Smooth muscle cell (in vitro differentiated cells): Measurements from ENCODE around the gene MGME1. TPM values are rescaled to one million over a fixed set of nuclear protein-coding genes. Genes with fewer than 3 reads are reported as not detected.

Experiments
- DNase-seq: peaks from one replicate; lab custom pipeline; 2025; ENCODE audit not compliant: unreplicated experiment; lab: John Stamatoyannopoulos, UW
- H2AFZ ChIP-seq: fragments of 200-600 bp; sonication (generic); 2 replicates; pipeline ENCODE4 v1.6.0; 2016; ENCODE audit warnings: antibody characterized with exemption, low read depth, mild to moderate bottlenecking
- H3F3A ChIP-seq: fragments of 200-600 bp; sonication (generic); 2 replicates; pipeline ENCODE4 v1.6.0; 2017; ENCODE audit warnings: antibody characterized with exemption, low read depth
- H3K27ac ChIP-seq: fragments of 200-600 bp; sonication (generic); 2 replicates; pipeline ENCODE4 v1.5.1; 2016; ENCODE audit warnings: low read depth, mild to moderate bottlenecking
- H3K27me3 ChIP-seq: fragments of 200-600 bp; sonication (generic); 2 replicates; pipeline ENCODE4 v1.6.1; 2016; ENCODE audit warnings: low read depth, mild to moderate bottlenecking
- H3K36me3 ChIP-seq: fragments of 200-600 bp; sonication (generic); 2 replicates; pipeline ENCODE4 v1.5.1; 2016; ENCODE audit warnings: low read depth
- H3K4me1 ChIP-seq: fragments of 200-600 bp; sonication (generic); 2 replicates; pipeline ENCODE4 v1.5.1; 2016; ENCODE audit warnings: low read depth
- H3K4me2 ChIP-seq: fragments of 200-600 bp; sonication (generic); 2 replicates; pipeline ENCODE4 v1.6.0; 2016; ENCODE audit warnings: mild to moderate bottlenecking
- H3K4me3 ChIP-seq: fragments of 200-600 bp; sonication (generic); 2 replicates; pipeline ENCODE4 v1.5.1; 2016; ENCODE audit warnings: mild to moderate bottlenecking
- H3K79me2 ChIP-seq: fragments of 200-600 bp; sonication (generic); 2 replicates; pipeline ENCODE4 v1.6.0; 2016; ENCODE audit warnings: low read depth, mild to moderate bottlenecking
- H3K9ac ChIP-seq: fragments of 200-600 bp; sonication (generic); 2 replicates; pipeline ENCODE4 v1.6.0; 2016; ENCODE audit warnings: low read depth
- H3K9me3 ChIP-seq: fragments of 200-600 bp; sonication (generic); replicated peaks from 2 replicates; pipeline ENCODE4 v1.5.1; 2016; ENCODE audit warnings: low read depth
- H4K20me1 ChIP-seq: fragments of 200-600 bp; sonication (generic); 2 replicates; pipeline ENCODE4 v1.6.0; 2016; ENCODE audit warnings: low read depth
- WGBS: methylation state at CpG from one replicate; pipeline ENCODE4 v1.1.7; 2016; ENCODE audit warnings: low lambda C conversion rate; 5-methylcytosine and 5-hydroxymethylcytosine counted together
- polyA plus RNA-seq: library from polyadenylated mRNA; unstranded; fragments of >200 nt; fragmentation: Nextera tagmentation; extraction: Ambion mirVana; gene quantifications from 2 replicates; pipeline ENCODE4 v1.2.1, GENCODE V29; 2016
- total RNA-seq: library from RNA; depleted of rRNA; stranded (reverse); fragments of >200 nt; gene quantifications from 2 replicates; pipeline ENCODE4 v1.2.3, GENCODE V29; 2014
- TF ChIP-seq, protein P1 (sequence below): fragments of 200-600 bp; sonication (generic); IDR thresholded peaks from 2 replicates; pipeline ENCODE4 v1.5.1; 2017; ENCODE audit warnings: borderline replicate concordance, mild to moderate bottlenecking, antibody characterized with exemption; ENCODE audit not compliant: insufficient read depth, poor library complexity, severe bottlenecking

Gene MGME1
- total and polyA plus RNA-seq, 2 experiments from 2014 or later, result 15.7 to 16.0 TPM

DNA sequence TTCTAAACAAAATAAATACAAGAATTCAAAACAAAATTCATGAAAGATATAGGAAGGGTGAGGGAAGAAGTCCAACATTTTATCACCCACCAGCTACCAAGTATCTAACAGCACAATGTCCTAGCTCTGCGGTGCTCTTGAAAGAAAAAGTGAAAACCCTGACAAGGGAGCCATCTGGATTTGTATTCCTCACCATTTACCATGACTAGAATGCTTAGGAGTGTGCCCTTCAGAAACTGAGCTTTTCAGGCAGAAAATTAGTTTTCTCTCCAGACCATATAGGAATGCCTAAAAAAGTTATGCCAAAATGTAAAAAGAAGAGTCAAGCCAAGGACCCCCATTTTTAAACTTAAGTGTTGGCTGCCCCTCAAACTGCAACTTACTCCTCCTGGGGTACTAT is 4.7 kb upstream of the MGME1 start:
- Histone ChIP-seq H3K79me2 (peaks cover 92% of the 10 kb centered on the region), H3K4me2 (no peak overlapping the region), H3K27me3 (no peaks in the 10 kb centered on the region), H3F3A (peaks cover 19% of the 10 kb centered on the region), H4K20me1 (peaks cover 90% of the 10 kb centered on the region), H2AFZ (no peak overlapping the region), H3K4me3 (peak overlapping the region; percentile 75), H3K9me3 (no peaks in the 10 kb centered on the region), H3K9ac (no peak overlapping the region), H3K36me3 (no peaks in the 10 kb centered on the region), H3K27ac (peak overlapping the region; percentile 99), H3K4me1 (peaks cover 49% of the 10 kb centered on the region)
- TF ChIP-seq, protein P1, sequence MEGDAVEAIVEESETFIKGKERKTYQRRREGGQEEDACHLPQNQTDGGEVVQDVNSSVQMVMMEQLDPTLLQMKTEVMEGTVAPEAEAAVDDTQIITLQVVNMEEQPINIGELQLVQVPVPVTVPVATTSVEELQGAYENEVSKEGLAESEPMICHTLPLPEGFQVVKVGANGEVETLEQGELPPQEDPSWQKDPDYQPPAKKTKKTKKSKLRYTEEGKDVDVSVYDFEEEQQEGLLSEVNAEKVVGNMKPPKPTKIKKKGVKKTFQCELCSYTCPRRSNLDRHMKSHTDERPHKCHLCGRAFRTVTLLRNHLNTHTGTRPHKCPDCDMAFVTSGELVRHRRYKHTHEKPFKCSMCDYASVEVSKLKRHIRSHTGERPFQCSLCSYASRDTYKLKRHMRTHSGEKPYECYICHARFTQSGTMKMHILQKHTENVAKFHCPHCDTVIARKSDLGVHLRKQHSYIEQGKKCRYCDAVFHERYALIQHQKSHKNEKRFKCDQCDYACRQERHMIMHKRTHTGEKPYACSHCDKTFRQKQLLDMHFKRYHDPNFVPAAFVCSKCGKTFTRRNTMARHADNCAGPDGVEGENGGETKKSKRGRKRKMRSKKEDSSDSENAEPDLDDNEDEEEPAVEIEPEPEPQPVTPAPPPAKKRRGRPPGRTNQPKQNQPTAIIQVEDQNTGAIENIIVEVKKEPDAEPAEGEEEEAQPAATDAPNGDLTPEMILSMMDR, result no peak
- no peak for DNase-seq
- 89% methylated on average over 1 of the region's 1 CpG for WGBS

- no peaks in the 10 kb centered on the region for H3K36me3 ChIP-seq
- H3F3A ChIP-seq, result peaks cover 15% of the 10 kb centered on the region
- peaks cover 86% of the 10 kb centered on the region for H3K79me2 ChIP-seq
- H3K4me3 ChIP-seq, result peak overlapping the region; percentile 75
- H3K27ac ChIP-seq, result peak overlapping the region; percentile 99
- H3K9ac ChIP-seq, result no peak overlapping the region
- H2AFZ ChIP-seq, result no peak overlapping the region
- TF ChIP-seq, protein P1, result no peak
- DNase-seq, result no peak
- H3K4me1 ChIP-seq, result peaks cover 44% of the 10 kb centered on the region
- H3K9me3 ChIP-seq, result no peaks in the 10 kb centered on the region
- peaks cover 85% of the 10 kb centered on the region for H4K20me1 ChIP-seq
- 69% methylated on average over 3 of the region's 3 CpGs for WGBS
- H3K4me2 ChIP-seq, result peak overlapping the region; percentile 97
- no peaks in the 10 kb centered on the region for H3K27me3 ChIP-seq
These were observed 4.2 kb upstream of the MGME1 start for GRCh38 chr20:17964632-17965031.

- WGBS, result 42% methylated on average over 9 of the region's 9 CpGs
- H2AFZ ChIP-seq, result no peak overlapping the region
- no peaks in the 10 kb centered on the region for H3K36me3 ChIP-seq
- peaks cover 17% of the 10 kb centered on the region for H3F3A ChIP-seq
- H3K27me3 ChIP-seq, result no peaks in the 10 kb centered on the region
- H3K9ac ChIP-seq, result peak overlapping the region; percentile 98
- peak overlapping the region; percentile 99 for H3K27ac ChIP-seq
- no peak for DNase-seq
- H3K4me1 ChIP-seq, result peaks cover 48% of the 10 kb centered on the region
- peak overlapping the region; percentile 75 for H3K4me3 ChIP-seq
- peaks cover 84% of the 10 kb centered on the region for H3K79me2 ChIP-seq
- peaks cover 79% of the 10 kb centered on the region for H4K20me1 ChIP-seq
- TF ChIP-seq, protein P1, result no peak
- no peaks in the 10 kb centered on the region for H3K9me3 ChIP-seq
- peak overlapping the region; percentile 97 for H3K4me2 ChIP-seq
These were observed 3.6 kb upstream of the MGME1 start for GRCh38 chr20:17965042-17965697.
